Stimulated activated CD4-positive, alpha-beta T cell treated with anti-CD3 and anti-CD28 coated beads, Interleukin-1b, Interleukin-23, amount 100 ng/mL, for 24 hours (primary cell): ENCODE results near the gene OPCML.

Experiments
- DNase-seq, 4 experiments: peaks; one replicate each; pipeline ENCODE4 v3.0.0-alpha.2; 2020; ENCODE audit warnings: low read depth in 4 of 4, low spot score in 1 of 4

OPCML gene

DNA sequence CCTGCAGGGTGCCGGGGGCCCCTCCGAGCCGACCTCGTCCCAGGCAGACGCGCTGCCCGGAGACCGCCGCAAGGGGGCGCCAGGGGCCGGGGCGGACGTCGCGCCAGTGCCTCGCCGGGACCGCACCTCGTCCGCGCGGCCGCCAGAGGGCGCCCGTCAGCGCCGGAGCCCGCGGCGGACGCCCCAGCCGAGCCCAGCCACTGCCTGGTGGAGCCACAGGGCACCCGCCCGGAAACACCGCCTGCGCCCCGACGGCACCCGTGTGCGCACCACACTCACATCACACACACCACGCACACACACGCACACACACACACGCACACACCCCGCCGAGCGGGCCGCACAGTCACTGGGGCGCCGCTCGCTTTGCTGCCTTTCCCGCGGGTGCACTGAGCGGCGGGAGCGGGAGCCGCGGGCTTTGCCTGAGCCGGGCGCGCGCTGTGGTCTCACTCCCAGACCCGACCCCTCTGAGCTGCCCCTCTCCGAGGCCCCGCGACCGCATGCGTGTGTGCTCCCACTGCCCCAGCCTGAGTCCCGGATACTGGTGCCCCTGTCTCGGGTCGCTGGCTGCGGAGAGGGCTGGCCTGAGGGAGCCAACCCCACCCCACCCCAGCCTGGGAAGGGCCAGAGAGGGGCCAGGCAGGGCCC, 449.3 kb downstream of the OPCML start:
- DNase-seq = peak; percentile 17 to 51 (median 24)

DNA sequence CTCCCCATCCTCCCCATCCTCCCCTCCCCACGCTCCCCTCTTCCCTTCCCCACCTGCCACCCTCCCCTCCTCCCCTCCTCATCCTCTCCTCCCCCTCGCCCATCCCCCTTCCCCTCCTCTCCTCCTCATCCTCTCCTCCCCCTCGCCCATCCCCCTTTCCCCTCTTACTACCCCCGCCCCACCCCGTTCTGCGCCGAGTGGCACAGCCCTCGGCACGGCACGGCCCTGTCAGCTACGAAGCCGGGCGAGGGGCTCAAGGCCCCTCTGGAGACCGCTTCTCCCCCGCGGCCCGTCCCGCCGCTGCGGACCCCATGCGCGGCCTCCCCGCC, 449.9 kb downstream of the OPCML start:
- no peak for DNase-seq

DNA sequence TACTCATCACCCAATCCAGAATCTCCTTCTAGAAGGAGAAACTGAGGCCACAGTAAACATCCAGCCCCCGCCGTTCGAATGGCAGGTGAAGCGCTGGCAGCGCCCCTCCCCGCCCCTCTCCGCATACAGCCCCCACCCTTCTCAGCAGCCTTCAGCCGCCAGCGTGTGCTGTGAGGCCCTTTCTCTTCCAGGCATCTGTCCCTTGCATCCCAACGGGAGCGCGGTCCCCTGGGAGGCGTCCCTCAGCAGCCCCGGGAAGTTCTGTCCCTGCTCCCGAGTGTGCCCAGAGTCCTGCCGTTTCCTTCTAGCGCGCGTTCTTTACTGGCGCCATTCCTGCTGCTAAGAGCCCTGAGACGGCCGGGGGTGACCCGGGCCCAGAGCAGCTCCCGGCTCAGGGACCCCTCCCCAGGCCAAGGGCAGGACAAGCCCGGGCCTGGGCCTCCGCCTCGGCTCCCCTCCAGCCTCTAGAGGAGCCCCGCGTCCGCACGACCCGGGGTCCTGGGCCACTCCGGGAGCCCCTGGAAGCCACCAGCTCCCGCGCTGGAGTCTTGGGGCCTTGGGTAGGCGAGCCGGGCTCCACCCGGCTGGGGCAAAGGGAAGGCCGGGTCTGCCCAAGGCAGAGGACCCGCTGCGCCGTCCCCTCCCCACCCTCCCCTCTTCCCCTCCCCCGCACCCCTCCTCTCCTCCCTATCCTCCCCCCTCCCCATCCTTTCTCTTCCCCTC, 450.4 kb downstream of the OPCML start:
- DNase-seq = no peak

DNA sequence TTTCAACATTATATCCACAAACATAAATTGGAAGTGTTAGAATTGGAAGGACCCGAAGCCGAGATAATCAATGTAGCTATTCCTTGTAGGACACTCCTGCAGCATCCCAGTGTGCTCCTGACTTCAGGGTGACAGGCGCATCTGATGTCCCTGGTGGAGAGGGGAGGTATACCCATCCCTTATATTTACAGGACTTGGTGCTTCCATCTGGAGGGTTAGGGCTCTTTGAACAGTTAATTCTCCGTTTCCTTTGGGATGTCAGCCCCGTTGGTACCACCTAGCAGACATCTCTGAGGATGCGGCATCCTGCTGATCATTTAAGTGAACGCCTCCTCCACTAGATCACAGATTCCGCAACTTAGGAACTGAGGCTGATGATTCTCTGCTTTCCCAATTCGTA, 451.3 kb downstream of the OPCML start:
- no peak for DNase-seq

- DNase-seq = no peak
Observed at GRCh38 chr11:133078591-133079404, 453.5 kb downstream of the OPCML start.

DNA sequence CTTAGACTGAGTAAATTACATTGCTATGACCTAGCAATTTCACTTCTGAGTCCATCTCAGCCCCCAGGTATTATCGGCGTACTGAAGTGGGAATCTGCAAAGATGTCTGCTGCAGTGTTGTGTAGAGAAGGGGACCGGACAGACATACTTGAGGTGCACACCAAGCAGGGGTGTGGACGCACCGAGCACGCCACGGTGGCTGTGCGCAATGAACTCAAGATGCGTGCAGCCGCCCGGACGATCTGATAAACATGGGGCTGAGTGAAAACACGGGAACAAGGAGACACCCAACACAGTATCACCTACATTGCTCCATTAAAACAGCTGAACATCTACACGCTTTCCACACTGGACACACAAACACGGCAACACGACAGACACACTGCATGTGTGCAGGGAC, 454.3 kb downstream of the OPCML start:
- no peak for DNase-seq

GRCh38 chr11:133075351-133075750, 456.9 kb downstream of the OPCML start:
- DNase-seq = no peak

- DNase-seq = no peak
Observed at GRCh38 chr11:133072858-133073582, 459.3 kb downstream of the OPCML start.

- no peak for DNase-seq
Observed at GRCh38 chr11:133072378-133072777, 459.9 kb downstream of the OPCML start.

DNA sequence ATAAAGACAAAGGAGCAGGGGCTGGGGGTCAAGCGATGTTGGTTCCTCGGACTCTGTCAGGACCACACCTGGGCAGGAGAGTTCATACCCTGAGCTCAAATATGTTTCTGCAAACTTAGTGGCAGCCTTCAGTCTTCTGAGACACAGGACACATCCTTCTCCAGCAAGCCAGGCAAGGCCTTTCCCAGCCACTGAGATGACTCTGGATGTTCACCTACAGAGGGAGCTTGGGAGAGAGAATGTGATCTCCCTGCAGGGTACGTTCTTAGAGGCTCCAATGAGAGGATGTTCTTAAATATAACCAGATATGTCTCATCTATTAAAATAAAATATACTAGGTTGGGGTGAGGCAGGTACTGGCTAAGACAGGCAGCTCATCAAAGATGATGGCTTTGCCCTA, 461.5 kb downstream of the OPCML start:
- no peak for DNase-seq

DNA sequence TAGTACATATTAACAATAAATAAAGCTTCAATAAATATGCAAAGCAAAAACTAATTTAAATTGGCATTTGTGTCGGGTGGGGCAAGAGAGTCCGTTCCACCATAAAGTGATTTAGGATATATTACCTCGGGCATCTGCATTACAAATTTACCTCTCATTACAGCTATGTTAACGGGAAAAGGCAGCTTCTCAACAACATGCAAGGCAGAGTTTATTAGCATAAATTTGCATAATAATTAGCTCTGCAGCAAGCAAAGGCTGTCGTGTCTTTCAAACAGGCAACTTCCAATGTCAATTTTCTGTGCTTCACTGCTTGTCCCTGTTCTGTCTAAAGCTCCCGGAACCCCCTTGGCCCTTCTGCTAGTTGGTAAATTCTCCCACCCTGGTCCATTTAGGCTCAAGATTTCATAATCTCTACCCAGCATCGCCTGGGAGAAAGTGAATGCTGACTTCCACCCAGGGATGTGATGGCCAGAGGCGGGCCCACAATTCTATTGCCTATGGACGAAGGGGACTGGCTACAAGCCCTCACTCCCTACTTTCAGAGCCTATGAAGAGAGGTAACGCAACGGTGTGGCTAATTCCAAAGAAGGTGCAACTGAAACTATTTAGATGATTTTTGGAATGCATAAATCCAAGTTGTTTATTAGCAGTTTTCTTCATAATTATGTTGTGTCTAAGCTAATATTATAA, 462.1 kb downstream of the OPCML start:
- DNase-seq = no peak

- no peak for DNase-seq
Observed at GRCh38 chr11:133065847-133066485, 466.3 kb downstream of the OPCML start.

GRCh38 chr11:133064961-133065360, 467.3 kb downstream of the OPCML start:
- no peak for DNase-seq

DNA sequence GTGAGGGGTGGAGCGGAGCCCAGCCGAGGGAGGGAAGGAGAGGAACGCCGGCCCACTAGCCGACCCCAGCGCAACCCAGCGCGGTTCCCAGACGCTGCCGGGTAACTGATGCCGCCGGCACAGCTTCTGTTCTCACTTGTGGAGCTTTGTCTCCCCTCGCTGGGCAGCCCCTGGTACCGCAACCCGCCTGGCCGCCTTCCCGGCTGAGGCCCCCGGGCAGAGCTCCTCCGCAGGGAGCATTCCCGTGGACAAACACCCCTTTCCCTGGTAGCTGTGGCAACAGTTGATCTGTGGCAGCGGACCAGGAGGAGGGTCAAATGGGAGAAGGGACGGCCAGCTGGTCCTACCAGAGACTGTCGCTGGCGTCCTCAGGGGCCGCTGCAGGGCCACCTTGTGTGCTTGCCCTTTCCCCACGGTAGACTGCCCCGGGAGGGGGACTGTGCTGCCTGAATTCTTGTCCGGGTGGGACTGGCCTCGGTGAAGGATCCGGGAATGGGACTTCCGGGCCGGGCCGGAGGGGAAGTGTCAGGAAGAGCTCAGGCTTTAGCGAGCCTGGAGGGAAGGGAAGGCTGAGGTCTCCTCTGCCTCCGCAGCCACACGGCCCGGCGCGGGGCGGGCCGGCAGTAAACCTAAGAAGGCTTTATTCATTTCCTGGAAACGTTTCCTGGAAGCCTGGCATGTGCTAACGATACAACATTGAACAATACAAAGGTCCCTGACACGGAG, 468.0 kb downstream of the OPCML start:
- no peak for DNase-seq

GRCh38 chr11:133058501-133058900, 473.8 kb downstream of the OPCML start:
- no peak for DNase-seq

DNA sequence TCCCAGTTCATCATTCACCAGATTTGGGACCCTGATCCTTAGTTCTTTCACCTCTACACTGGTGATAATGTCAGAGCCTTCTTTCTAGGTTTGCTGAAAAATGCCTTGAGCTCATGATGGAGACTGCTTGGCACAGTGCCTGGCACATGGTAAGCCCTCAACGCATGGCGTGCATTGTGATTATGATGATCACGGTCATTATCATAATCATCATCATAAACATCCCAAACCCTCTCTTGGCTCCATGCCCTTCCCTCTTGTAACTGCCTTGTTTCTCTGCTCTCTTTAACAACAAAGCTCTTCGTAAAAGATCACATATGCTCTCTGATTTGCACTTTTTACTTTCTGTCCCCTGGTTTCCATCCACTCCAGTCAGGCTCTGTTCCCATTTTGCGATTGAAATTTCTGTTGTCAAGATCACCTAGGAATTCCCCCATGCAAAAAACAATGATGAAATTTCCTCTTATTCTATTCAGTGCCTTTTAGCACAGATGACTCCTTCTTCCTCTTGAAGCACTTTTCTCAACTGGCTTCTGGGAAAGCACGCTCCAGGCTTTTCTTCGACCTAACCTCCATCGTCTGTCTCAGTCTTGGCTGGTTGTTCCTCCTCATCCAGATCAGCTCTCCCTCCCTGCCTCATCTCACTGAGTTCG, 479.1 kb downstream of the OPCML start:
- DNase-seq = no peak

- DNase-seq = no peak
Observed at GRCh38 chr11:133052537-133052936, 479.8 kb downstream of the OPCML start.

DNA sequence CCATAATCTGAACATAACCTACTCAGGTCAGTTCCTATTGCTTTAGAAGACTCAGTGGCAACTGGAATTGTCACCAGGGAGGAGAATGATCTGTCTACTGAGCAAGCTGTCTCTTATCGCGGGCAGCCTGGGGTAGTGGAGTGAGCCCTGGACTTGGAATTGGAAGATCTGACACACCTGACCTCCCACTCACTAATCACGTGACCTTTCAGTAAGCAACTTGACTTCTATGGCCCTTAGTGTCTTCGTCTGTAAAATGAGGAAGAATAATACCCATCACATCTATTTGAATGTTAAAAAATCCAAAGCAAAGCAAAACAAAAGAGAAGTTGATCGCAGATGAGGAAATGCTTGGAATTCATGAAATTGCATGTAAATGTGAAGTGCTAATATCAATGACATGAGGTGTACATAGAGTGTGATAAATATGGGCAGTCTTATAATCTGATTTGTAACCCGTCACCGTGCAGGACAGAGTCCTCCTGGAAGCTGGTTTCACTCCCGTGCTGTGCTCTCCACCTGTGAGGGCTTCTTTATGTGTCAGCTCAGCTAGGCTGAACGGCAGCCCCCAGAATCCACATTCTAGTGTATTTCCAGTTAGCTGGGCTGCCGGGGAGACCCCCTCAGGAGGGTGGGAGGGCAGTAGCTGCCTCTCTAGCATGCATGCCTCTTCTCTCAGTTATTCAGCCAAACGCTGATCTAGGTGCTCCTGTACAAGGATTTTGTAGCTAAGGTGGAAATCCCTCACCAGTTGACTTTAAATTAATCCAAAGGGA, 482.9 kb downstream of the OPCML start:
- DNase-seq = no peak

DNA sequence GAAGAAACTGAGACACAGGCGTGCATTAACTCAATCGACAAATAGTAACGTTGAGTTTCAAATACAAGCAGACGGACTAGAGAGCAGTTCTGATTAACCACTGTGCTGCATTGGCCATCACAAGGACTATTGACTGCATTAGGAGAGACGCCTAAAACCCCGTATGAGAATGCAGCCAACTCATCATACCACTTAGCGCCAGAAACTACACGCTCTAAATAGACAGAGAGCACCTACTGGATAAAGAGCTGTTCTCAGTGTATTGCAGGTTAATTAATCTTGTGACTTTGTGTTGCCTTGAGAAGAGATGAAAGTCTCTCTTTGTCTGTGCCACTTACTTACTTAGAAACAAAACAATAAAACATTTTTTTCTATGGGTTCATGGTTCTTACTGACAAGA, 484.0 kb downstream of the OPCML start:
- DNase-seq = no peak
